HFFc6 (cell line): Measurements from ENCODE around the gene CCDC188. TPM values are rescaled to one million over a fixed set of nuclear protein-coding genes. Genes with fewer than 3 reads are reported as not detected.
A peak's percentile ranks its signal among the peaks of the same experiment; 100 is the strongest.

Experiments
- DNase-seq: peaks from one replicate; pipeline ENCODE4 v3.0.0-alpha.2; 2018
- H3K27ac Mint-ChIP-seq: 2 replicates; pipeline ENCODE4 v1.8.0; 2020; ENCODE audit warnings: mild to moderate bottlenecking, mixed read lengths
- H3K27me3 Mint-ChIP-seq: 2 replicates; pipeline ENCODE4 v1.8.0; 2021; ENCODE audit warnings: mild to moderate bottlenecking, moderate library complexity, mixed read lengths; ENCODE audit not compliant: insufficient read depth
- H3K36me3 Mint-ChIP-seq: 2 replicates; pipeline ENCODE4 v1.8.0; 2021; ENCODE audit warnings: low read depth, mixed read lengths
- H3K4me1 Mint-ChIP-seq: 2 replicates; pipeline ENCODE4 v1.8.0; 2020; ENCODE audit warnings: low read depth, mixed read lengths
- H3K4me3 Mint-ChIP-seq: 2 replicates; pipeline ENCODE4 v1.8.0; 2020; ENCODE audit warnings: mild to moderate bottlenecking, moderate library complexity, mixed read lengths
- H3K9me3 Mint-ChIP-seq: 2 replicates; pipeline ENCODE4 v1.8.0; 2020; ENCODE audit warnings: mild to moderate bottlenecking, mixed read lengths
- total RNA-seq, 6 experiments: library from RNA; stranded (reverse); fragmentation: NEBNext Ultra II Directional; extraction: Animal tissue kit (Norgen Biotek cat#: 25700); gene quantifications; 2 replicates in 1 of 6; 3 replicates in 5 of 6; pipeline ENCODE4 v1.2.3, GENCODE V29; 2021
- TF ChIP-seq, protein P1 (sequence below): fragments of 200-600 bp; sonication (generic); IDR thresholded peaks from 2 replicates; pipeline ENCODE4 v1.5.0; 2021; ENCODE audit warnings: antibody characterized with exemption, mild to moderate bottlenecking

CCDC188 gene
- total RNA-seq, 6 experiments from 2014 or later = 0.54 to 3.9 (median 2.8) TPM; not detected in 1

DNA sequence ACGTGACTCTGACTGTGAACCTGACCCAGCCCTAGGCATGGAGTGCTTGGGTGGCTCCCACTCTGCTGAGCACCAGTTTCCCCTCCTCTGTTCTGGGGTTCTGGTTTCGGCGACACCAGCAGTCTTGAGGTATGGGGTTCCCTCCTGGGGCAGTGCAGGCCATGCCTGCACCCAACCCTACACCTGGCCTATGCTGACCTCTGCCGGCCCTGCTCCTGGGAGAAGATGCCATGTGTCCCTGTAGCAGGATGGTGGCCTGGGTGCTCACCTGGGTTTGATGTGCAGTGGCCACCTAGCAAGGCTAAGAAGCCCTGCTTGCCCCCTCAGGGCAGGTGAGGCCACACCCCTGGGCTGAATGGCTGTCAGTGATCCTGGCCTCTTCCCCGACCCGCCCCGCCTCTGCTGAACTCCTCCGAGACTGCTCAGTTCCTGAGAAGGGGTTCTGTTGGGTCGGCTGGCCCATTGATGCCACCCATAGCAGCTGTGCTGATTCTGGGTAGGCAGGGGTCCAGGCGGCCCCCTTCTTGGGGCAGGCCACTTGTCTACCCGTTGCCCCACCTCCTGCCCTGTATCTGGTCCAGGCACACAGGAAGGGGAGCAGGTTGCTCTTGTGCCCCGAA is 16.8 kb downstream of the CCDC188 start:
- H3K9me3 Mint-ChIP-seq = no peaks in the 10 kb centered on the region
- H3K36me3 Mint-ChIP-seq = no peaks in the 10 kb centered on the region
- H3K4me1 Mint-ChIP-seq = peaks cover 21% of the 10 kb centered on the region
- H3K4me3 Mint-ChIP-seq = peak overlapping the region; percentile 84
- H3K27ac Mint-ChIP-seq = peak overlapping the region; percentile 56; the same call in 1 of the 2 replicates
- no peak for DNase-seq
- TF ChIP-seq, protein P1, sequence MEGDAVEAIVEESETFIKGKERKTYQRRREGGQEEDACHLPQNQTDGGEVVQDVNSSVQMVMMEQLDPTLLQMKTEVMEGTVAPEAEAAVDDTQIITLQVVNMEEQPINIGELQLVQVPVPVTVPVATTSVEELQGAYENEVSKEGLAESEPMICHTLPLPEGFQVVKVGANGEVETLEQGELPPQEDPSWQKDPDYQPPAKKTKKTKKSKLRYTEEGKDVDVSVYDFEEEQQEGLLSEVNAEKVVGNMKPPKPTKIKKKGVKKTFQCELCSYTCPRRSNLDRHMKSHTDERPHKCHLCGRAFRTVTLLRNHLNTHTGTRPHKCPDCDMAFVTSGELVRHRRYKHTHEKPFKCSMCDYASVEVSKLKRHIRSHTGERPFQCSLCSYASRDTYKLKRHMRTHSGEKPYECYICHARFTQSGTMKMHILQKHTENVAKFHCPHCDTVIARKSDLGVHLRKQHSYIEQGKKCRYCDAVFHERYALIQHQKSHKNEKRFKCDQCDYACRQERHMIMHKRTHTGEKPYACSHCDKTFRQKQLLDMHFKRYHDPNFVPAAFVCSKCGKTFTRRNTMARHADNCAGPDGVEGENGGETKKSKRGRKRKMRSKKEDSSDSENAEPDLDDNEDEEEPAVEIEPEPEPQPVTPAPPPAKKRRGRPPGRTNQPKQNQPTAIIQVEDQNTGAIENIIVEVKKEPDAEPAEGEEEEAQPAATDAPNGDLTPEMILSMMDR = no peak
- H3K27me3 Mint-ChIP-seq = peaks cover 2% of the 10 kb centered on the region

DNA sequence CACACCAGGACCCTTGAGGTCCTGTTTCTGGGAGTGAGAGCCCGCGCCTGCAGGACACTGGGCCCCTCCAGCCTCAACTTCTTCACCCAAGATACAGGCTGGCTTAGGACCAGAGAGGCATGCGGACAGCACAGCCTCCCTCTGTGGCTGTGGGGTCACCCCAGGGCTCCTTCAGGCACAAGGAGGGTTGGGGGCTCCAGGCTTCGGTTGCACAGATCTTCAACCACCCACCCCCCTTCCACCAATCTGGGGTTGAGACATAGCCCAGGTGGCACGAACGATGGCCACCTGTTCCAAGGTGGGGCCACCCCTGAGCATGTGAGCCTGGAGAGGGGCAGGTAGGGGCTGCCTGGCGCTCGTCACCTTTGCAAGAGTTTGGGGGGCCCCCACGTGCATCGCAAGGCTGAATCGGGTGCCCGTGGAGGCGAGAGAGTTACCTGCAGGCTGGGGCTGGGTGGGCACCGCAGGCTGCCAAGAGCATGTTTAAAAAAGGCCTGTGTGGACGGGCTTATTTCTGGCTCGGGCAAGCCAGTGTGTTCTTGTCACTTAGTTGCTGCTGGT is 18.1 kb downstream of the CCDC188 start:
- Mint-ChIP-seq H3K27ac (peak overlapping the region; percentile 56), H3K9me3 (no peaks in the 10 kb centered on the region), H3K4me1 (peaks cover 23% of the 10 kb centered on the region), H3K36me3 (no peaks in the 10 kb centered on the region), H3K4me3 (peak overlapping the region; percentile 84), H3K27me3 (peaks cover 2% of the 10 kb centered on the region)
- TF ChIP-seq, protein P1 = no peak
- DNase-seq = no peak

DNA sequence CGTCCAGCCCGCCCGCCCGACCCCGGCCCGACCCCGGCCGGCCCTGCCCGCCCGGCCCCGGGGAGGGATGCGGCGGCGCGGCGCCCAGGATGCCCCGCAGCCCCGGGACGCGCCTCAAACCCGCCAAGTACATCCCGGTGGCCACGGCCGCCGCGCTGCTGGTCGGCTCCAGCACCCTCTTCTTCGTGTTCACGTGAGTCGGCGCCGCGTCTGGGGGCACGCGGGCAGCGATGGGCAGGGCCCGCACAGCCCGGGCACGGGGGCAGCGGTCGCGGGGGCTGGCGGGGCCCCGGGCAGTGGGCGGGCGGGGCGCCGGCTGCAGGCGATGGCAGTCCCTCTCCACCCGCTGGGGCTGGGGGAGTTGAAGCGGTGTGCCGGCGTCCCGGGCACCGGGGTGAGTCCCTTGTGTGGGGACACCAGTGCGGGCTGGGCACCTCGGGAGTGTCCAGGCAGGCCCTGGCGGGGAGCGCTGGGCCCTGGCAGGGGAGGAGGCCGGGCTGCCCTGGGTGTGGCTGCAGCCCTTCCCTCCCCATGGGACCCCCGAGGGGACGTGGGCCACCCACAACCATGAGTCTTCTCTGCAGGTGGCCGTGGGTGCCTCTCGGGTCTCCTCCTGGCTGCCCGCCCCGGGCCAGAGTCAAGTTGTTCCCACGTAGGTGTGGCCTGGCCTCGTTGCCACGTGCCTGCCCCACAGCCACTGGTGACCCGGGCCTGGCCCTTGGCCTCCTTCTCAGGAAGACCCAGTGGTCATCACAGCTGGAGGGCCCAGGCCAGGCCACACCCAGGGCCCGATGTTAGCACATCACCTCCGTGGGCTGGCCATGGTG is 18.8 kb downstream of the CCDC188 start:
- Mint-ChIP-seq H3K27me3 (peaks cover 2% of the 10 kb centered on the region), H3K9me3 (no peaks in the 10 kb centered on the region), H3K4me3 (peak overlapping the region; percentile 84), H3K4me1 (peaks cover 19% of the 10 kb centered on the region), H3K27ac (peak overlapping the region; percentile 56), H3K36me3 (peaks cover 5% of the 10 kb centered on the region; the same call in 1 of the 2 replicates)
- TF ChIP-seq, protein P1 = no peak
- DNase-seq = no peak

DNA sequence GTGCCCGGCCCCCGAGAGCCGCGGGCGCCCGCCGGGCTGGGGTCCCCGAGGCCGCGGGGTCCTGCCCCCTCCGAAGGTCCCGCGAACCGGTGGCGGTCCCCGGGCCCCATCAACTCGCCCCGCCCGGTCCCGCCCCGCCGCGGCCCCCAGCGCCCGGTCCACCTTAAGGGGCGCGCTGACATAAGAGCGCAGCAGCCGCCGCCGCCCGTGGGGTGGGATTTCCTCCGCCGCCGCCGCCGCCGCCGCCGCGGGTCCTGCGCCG is 19.3 kb downstream of the CCDC188 start, which contains the start of gene ZDHHC8:
ZDHHC8 (plus strand) TSS at position 208 of the 262 bp plus-strand sequence. CDS start 144 bp downstream, outside the sequence.
- DNase-seq = no peak
- Mint-ChIP-seq H3K27me3 (peaks cover 2% of the 10 kb centered on the region), H3K36me3 (peaks cover 5% of the 10 kb centered on the region; the same call in 1 of the 2 replicates), H3K4me3 (peak within 1 kb of the TSS; percentile 84), H3K27ac (peak within 1 kb of the TSS; percentile 56), H3K4me1 (peaks cover 19% of the 10 kb centered on the region), H3K9me3 (no peaks in the 10 kb centered on the region)
- TF ChIP-seq, protein P1 = no peak

DNA sequence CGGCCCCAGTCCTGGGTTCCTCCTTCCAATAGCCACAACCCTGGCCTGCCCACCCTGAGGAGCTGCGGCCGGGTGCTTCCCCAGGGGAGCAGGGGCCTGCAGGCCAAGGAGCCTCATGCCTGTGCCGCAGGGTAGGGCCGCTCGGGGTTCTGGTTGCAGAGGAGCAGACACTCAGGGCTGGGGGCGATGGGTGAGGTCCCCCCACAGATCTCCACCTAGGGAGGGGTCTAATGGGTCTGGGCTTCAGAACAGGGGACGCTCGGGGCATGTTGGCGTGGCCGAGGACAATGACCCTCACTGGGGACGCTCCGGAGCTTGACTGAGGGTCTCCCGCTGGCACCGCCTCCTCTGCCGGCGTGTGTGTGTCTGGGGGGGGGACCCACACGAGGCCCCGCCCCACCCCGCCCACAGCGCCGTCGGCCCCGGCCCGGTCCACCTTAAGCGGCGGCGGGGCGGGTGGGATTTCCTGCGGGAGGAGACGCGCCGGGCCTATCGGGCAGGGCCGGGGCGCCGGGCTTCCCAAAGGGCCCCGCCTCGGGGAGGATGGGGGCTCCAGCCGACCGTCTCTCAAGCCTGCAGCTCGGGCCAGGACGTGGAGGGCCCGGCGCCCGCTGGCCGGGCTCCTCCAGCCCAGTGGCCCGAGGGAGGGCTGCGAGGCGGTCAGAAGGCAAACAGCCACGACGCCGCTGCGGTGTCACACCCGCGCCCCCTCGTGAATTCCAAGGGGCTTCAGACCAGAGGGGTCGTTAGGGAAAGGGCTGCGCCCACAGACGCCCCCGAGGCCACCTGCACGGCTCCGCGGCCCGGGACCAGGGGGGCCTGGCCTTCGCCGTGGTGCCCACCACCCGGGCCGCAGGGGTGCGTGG is 19.9 kb downstream of the CCDC188 start:
- H3K9me3 Mint-ChIP-seq = no peaks in the 10 kb centered on the region
- peak overlapping the region; percentile 55; the same call in 1 of the 2 replicates for H3K4me3 Mint-ChIP-seq
- peaks cover 5% of the 10 kb centered on the region; the same call in 1 of the 2 replicates for H3K36me3 Mint-ChIP-seq
- DNase-seq = peak; percentile 42
- H3K4me1 Mint-ChIP-seq = peaks cover 19% of the 10 kb centered on the region
- H3K27ac Mint-ChIP-seq = no peak overlapping the region; the same call in 1 of the 2 replicates
- H3K27me3 Mint-ChIP-seq = peaks cover 2% of the 10 kb centered on the region
- TF ChIP-seq, protein P1 = no peak
